Activated gamma-delta T cell treated with Interleukin-2 at 50 U/mL for 16 hours (primary cell): ENCODE results near the gene CYYR1.

Experiments
- DNase-seq: peaks from one replicate; pipeline ENCODE4 v3.0.0-alpha.2; 2020

The CYYR1 gene

GRCh38 chr21:26550326-26550725 is 22.8 kb downstream of the CYYR1 start:
- no peak for DNase-seq

- DNase-seq: no peak
Measured at GRCh38 chr21:26546446-26547097, 26.5 kb downstream of the CYYR1 start.

DNA sequence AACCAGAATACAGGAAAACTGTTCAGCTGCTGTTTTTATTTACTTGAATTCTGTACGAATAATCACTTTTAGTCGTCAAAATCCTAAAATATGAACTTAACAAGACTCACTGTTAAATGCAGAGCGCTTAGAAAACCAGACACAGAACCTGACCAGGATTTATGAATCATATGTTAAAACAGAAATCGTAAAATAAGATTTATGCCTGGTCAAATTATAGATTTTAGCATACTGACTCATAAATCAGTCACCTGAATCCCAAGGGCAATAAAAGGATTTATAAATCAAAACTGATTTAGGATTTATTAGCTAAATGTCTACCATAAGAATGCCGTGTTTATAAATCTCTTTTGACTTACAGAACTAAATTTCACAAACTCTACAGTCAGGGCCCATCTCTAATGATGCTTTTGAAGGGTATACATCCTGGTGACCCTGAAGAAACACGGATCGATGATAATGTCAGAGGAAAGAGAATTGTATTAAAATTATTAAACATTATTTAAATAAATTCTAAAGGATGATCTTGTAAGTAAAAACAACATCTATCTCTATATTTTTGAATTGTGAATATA is 28.8 kb downstream of the CYYR1 start:
- no peak for DNase-seq

- no peak for DNase-seq
Measured at GRCh38 chr21:26540651-26541050, 32.4 kb downstream of the CYYR1 start.

DNA sequence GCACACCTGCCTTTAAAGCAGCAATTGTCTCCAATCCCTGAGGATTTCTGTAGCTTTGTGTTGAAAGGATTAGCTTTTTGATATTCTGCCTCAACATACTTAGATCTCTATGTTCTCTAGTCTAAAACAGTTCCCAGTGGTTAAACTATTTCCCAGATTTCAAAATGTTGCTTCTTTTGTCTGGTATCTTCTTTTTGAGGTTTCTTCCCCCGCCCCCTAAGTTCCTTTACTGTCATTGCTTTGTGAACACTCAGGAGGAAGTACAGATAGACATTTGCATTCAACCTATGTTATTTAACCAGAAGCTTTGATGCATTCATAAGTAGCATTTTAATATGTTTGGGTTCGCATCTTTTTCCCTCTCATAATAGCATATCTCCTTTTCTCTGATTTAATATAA is 33.5 kb downstream of the CYYR1 start:
- DNase-seq: no peak

GRCh38 chr21:26534517-26534916 is 38.6 kb downstream of the CYYR1 start:
- no peak for DNase-seq

DNA sequence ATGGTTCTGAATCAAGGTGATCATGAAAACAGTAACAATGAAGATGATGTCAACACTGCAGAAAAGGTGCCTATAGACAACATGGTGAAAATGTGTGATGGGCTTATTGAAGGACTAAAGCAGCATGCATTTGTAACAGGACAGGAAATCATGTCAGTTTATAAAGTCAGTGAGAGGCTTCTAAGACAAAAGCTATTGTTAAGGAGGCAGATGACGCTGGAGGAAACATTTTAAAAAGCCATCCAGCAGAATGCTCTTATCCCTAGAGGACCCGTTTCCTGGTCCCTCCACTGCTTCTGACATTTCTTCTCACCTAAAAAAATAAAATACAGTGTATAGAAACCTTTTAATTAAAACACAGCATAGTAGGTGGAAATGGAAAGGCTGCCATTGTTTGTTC is 40.9 kb downstream of the CYYR1 start:
- no peak for DNase-seq

DNA sequence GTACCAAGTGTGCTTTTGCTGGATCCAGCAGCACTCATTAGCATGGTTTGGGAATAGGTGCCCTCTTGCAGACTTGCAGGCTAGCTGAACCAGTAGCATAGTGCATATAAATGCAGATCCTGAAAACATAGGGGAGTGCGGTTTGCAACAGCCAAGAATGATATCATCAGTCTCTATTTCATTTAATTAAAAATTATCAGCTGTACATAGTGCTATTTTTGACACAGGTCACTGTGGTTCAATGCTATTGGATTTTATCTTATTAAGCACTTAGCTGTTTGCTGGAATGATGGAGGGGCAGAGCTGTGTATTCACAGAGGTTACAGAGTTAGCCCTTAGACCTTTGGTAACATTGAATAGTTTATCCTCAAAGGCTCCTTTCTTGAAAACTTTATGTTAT is 43.6 kb downstream of the CYYR1 start:
- no peak for DNase-seq

- no peak for DNase-seq
Measured at GRCh38 chr21:26528882-26529281, 44.2 kb downstream of the CYYR1 start.

DNA sequence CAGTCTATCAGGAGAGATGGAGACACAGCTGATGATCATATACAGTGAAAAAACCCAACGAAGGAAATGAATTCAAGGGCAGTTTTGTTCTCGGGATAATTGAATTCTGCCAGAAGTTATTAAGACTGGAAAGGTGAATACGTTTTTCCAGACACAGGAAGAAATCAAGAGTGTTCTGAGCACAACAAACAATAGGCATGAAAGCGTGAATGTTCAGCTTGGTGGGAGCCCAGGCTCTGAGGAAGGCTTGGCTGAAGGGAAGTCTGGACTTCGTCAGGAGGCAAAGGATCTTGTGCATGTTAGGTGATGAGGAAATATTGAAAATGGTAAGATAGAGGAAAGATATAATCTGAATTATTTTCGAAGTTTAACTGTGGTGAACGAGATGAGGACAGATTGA is 50.4 kb downstream of the CYYR1 start:
- no peak for DNase-seq

DNA sequence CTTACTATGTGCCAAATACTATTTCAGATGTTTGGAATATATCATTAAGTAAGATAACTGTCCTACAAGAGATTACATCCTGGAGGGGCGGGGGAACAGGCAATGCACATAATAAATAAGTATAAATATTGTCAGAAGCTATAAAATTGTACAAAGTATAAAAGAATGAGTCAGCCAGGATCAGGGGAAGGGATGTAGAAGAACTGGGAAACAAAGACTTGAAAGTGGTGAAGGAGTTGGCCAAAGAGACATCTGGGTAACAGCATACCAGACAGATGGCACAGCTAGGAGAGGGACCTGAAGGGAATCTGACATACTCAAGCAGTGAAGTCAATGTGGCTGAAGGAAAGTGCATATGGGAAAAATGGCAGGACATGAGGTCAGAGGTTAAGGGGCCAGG is 53.9 kb downstream of the CYYR1 start:
- DNase-seq: no peak

- no peak for DNase-seq
Measured at GRCh38 chr21:26515257-26515656, 57.8 kb downstream of the CYYR1 start.

DNA sequence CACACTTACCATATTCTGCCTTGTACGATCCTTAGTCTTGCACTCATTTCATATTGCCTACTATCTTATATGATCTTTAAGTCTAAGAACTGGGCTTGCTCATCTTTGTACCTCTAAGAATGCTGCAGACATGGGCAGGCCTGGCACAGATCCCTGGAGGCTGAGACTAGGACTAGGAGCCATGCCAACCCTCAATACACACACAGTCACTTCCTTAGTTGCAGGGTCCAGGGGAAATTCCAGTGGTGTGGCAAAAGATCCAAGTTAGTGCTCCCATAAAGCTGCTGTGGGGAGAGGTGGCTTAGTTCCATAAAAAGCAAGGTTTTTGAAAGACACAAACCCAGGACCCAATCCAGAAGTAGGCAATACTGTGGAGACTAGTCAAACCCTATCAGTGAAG is 59.9 kb downstream of the CYYR1 start:
- no peak for DNase-seq

GRCh38 chr21:26512664-26513063 is 60.4 kb downstream of the CYYR1 start:
- DNase-seq: no peak

DNA sequence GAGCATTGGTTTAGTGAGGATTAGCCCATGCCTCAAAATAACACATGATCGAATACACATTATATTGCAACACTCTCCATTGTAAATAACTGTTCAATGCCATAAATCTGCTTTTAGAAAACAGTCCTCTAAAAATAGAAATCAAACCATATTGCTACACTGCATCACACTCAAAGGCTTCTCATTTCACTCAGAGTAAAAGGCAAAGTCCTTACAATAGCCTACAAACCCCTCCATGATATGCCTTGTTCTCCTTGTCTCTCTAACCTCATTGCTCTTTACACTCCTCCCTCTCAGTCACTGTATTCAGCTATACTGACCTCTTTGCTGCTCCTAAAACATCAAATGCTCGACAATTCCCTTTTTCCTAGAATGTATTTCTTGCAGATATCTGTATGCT is 64.2 kb downstream of the CYYR1 start:
- no peak for DNase-seq

- no peak for DNase-seq
Measured at GRCh38 chr21:26506956-26507355, 66.1 kb downstream of the CYYR1 start.

DNA sequence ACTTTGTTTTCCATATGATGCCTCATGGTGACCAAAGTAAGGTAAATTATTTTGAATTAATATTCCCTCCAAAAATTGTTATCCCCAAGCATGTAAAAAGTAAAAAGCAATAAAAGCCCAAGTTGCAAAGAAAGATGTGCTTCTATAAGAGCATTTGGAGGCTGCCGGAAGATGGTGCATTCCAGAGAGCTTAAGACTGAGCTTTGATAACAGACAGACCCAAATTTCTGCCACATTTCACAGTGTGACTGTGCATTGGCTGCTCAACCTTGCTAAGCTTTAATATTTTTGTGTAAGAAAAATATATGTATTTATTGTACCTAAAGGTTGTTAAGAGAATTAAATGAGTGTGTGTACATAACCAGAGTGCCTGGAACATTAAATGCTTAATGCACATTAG is 67.9 kb downstream of the CYYR1 start:
- DNase-seq: no peak

DNA sequence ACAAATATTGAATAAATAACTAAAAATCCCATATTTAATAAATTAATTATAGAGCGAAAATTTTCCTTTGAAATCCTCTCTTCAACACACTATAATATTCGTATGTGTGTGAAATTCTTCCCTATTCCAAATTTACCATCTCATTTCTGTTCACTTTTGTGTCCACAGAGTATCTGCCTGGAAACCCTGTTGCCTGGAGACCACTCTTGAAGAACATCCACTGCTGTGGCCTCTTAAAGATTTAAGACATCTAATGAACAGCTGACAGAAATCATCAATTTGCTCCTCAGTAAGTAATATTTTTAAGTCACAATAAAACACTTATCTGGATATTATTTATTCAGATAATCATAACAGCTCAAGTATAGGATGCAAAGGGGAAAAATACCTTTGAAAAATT is 69.7 kb downstream of the CYYR1 start:
- DNase-seq: no peak

DNA sequence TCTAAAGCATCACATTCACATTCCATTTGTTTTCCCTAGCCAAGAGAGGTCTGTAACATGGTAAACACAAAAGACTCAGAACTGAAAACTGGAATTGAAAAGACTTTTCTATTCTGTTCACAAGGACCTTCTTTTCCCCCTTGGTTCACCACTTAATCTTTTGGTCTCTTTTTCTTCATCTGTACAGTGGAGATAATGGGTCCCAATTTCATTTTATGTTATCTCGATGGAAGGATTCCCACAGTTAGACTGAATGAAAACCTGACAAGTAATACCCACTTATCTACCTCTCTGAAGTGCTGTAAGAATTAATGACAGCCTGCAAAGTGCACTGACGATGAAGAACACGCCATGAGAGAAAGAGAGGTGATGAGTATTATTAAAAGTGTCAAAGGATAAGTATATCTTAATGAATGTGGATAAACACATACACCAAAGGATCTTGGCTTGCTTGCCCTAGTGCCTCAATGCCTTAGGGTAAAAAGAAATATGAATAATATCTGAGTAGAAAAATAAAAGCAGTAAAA is 71.5 kb downstream of the CYYR1 start:
- no peak for DNase-seq

DNA sequence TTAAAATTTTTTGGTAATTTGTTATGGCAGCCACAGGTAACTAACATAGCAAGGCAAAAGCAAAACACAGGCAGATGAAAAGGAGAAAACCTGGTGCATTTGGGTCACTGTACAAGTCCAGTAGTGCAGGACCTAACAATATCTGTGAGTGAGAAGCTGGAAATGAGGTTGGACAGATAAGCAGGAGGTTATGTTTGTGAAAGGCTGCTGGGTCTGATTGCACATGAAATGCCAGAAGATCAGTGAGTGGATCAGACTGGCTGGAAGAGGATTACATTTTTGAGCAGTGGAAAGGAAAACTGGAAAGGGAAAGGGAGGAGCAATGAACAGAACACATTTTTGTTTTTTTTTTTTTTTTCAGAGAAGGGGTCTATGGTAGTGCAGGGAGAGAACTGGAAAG is 73.6 kb downstream of the CYYR1 start:
- no peak for DNase-seq

DNA sequence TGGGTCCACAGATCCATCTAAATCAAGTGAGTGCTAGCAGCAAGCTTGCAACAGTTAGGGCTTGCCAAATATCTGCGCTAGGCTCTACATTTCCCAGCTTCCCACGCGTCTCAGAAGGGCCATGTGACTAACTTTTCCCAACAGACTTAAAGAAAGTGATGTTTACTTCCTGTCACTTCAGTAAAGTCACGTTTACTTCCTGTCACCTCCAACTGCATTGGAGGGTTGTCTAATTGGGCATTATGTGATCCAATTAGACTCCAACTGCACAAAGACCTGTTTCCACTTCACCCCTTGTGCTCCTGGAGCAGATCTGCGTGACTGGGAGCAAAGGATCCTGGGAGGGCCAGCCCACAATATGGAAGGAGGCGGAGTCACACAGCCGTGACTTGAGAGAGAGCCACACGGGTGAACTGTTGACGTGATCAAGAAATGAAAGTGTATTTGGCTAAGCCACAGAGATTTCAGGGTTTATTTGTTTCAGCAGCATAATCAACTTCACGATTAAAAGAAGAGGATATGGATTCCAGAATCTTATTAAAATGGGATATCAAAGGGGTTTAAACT is 77.7 kb downstream of the CYYR1 start:
- DNase-seq: no peak

DNA sequence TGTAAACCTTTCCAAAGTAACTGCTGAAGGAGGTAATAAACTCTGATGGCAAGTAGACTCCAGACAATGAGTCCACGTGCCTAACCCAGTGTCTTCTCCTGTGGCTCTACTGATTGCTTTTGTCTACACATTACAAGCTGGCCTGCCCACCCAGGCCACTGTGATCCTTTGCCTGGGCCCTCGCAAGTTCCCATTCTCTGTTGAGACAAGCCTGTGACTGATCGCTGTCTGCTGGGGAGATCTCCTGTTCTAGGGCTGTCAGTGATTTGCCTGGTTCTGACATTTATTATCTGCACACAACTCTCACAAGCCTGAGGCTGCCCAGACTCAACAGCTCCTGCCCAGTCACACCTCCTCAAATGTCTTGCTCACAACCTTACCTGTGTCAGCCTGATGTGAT is 81.4 kb downstream of the CYYR1 start:
- no peak for DNase-seq

DNA sequence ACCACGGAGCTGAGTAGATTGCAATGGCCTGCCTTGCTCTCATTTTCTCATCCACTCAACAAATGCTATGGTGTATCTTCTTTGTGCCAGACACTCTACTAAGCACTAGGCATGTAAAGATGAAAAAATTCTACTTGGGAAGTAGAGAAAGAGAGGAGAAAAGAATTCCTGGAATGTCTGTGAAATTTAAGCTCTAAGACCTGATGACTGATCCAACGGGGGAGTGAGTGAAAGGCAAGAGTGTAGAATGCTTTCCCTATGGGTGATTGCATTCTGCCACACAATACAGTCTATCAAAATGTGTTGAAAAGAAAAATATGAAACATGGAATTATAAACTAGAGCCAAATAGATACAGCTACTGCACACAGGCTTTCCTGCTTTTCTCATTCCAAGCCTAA is 82.3 kb downstream of the CYYR1 start:
- no peak for DNase-seq

DNA sequence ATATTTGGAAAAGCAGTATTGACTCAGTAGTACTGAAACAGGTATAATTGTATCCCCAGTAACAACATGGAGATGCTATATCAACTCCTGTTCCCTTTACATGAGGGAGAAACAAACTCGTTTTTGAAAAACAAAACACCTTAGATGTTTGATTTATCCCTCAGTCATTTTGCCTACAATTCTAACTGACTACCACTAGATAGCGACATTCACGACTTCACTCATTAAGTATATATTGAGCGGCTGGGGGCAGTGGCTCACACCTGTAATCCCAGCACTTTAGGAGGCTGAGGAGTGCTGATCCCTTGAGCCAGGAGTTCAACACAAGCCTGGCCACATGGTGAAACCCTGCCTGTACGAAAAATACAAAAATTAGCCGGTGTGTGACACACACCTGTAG is 83.3 kb downstream of the CYYR1 start:
- no peak for DNase-seq

DNA sequence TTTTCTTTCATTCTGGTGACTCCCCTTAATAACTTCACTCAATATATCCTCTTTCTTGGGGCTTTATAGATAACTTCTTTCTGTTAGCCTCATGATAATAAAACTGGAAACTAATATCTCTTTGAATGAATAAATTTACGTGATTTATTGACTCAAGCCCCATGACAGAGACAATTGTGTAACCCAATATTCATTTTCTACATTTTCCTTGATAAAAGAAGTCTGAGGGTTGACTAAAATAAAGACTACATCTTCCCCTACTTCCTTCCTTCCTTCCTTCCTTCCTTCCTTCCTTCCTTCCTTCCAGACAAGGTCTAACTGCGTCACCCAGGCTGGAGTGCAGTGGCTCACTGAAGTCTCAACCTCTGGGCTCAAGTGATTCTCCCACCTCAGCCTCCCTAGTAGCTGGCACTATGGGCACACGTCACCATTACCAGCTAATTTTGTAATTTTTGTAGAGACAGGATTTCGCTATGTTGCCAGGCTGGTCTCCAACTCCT is 85.1 kb downstream of the CYYR1 start:
- DNase-seq: no peak
